IPS-NIHi11 (cell line): ENCODE results near the gene GPR152.
A peak's percentile ranks its signal among the peaks of the same experiment; 100 is the strongest.

Experiments
- DNase-seq: peaks from one replicate; pipeline ENCODE4 v3.0.0; 2012; ENCODE audit warnings: mixed read lengths, low spot score

Gene GPR152

GRCh38 chr11:67423891-67424613, 28.5 kb downstream of the GPR152 start:
- no peak for DNase-seq

GRCh38 chr11:67423466-67423865, 29.1 kb downstream of the GPR152 start:
- DNase-seq, result no peak

GRCh38 chr11:67422891-67423290, 29.6 kb downstream of the GPR152 start:
- no peak for DNase-seq

GRCh38 chr11:67421430-67422031, 31.0 kb downstream of the GPR152 start:
- no peak for DNase-seq

GRCh38 chr11:67420646-67421429, 31.7 kb downstream of the GPR152 start:
- DNase-seq, result peak; percentile 99

- no peak for DNase-seq
Observed at GRCh38 chr11:67420147-67420645, 32.3 kb downstream of the GPR152 start.

- DNase-seq, result no peak
Observed at GRCh38 chr11:67419325-67420049, 33.0 kb downstream of the GPR152 start.

- no peak for DNase-seq
Observed at GRCh38 chr11:67418476-67419281, 33.9 kb downstream of the GPR152 start.

GRCh38 chr11:67417425-67417824, 35.1 kb downstream of the GPR152 start:
- no peak for DNase-seq

GRCh38 chr11:67416416-67417335, 35.9 kb downstream of the GPR152 start:
- no peak for DNase-seq

GRCh38 chr11:67415501-67416304, 36.8 kb downstream of the GPR152 start, which contains the start of gene CARNS1:
TSS of gene CARNS1 (plus strand) at chr11:67415678. CDS start at chr11:67416200, 522 bp downstream.
- DNase-seq, result no peak

- DNase-seq, result no peak
Observed at GRCh38 chr11:67413266-67413849, 39.2 kb downstream of the GPR152 start.

- no peak for DNase-seq
Observed at GRCh38 chr11:67412495-67413179, 39.9 kb downstream of the GPR152 start.

GRCh38 chr11:67411785-67412152, 40.8 kb downstream of the GPR152 start:
- DNase-seq, result no peak

- DNase-seq, result no peak
Observed at GRCh38 chr11:67410984-67411784, 41.3 kb downstream of the GPR152 start.

GRCh38 chr11:67410369-67410831, 42.1 kb downstream of the GPR152 start:
- no peak for DNase-seq

- DNase-seq, result peak; percentile 90
Observed at GRCh38 chr11:67409781-67410368, 42.7 kb downstream of the GPR152 start.
